Frontal cortex (tissue), 4 donors: Measurements from ENCODE around the gene STBD1. TPM values are rescaled to one million over a fixed set of nuclear protein-coding genes. Genes with fewer than 3 reads are reported as not detected.
"Not testable (repeated sequence)": the region's sequence is repeated elsewhere in the genome, so short reads cannot be mapped to it uniquely, and the experiment has no call there.

Experiments used
- DNase-seq, 2 donors: peaks; one replicate each; pipeline ENCODE4 v3.0.0; 2012; ENCODE audit warnings: low spot score in 2 of 2
- FAIRE-seq: peaks from 2 replicates; lab custom pipeline; 2012; peaks lifted over from hg19 to GRCh38; lab: Jason Lieb, UNC
- small RNA-seq: library from RNA; depleted of rRNA; stranded (forward); fragments of <200 nt; gene quantifications from one replicate; pipeline ENCODE3, GENCODE V24; 2014
- total RNA-seq: library from RNA; depleted of rRNA; stranded (reverse); fragments of >200 nt; gene quantifications from one replicate; pipeline ENCODE4 v1.2.3, GENCODE V29; 2014
- donor health status: control.
- donor health status: control.
- donor health status: control.

Gene STBD1
- total RNA-seq, 1 donor from 2014 or later, result 0.41 TPM

- FAIRE-seq, result no peak
- DNase-seq, result no peak
Measured at GRCh38 chr4:76313547-76313946, 7.0 kb downstream of the STBD1 start.

GRCh38 chr4:76315267-76315918, 8.9 kb downstream of the STBD1 start:
- FAIRE-seq (no peak), DNase-seq (no peak)

GRCh38 chr4:76316131-76316530, 9.6 kb downstream of the STBD1 start:
- DNase-seq, result no peak
- no peak for FAIRE-seq

- DNase-seq, result no peak
- no peak for FAIRE-seq
Measured at GRCh38 chr4:76322236-76322635, 15.7 kb downstream of the STBD1 start.

- DNase-seq (no peak), FAIRE-seq (peak; percentile 51)
Measured at GRCh38 chr4:76325072-76325471, 18.5 kb downstream of the STBD1 start.

- FAIRE-seq, result no peak
- DNase-seq, result no peak
Measured at GRCh38 chr4:76326515-76326914, 20.0 kb downstream of the STBD1 start.

GRCh38 chr4:76334885-76335284, 28.4 kb downstream of the STBD1 start:
- DNase-seq (no peak), FAIRE-seq (no peak)

GRCh38 chr4:76339364-76339763, 32.8 kb downstream of the STBD1 start:
- no peak for DNase-seq
- no peak for FAIRE-seq

GRCh38 chr4:76341063-76341462, 34.5 kb downstream of the STBD1 start:
- FAIRE-seq (no peak), DNase-seq (peak in 1 of 2 donors; percentile 7)

- FAIRE-seq (no peak), DNase-seq (no peak)
Measured at GRCh38 chr4:76342191-76342590, 35.7 kb downstream of the STBD1 start.

GRCh38 chr4:76342803-76343202, 36.3 kb downstream of the STBD1 start:
- no peak for DNase-seq
- no peak for FAIRE-seq

GRCh38 chr4:76354517-76355473, 48.3 kb downstream of the STBD1 start:
- no peak for FAIRE-seq
- no peak for DNase-seq

- FAIRE-seq, result no peak
Measured at GRCh38 chr4:76357981-76358380, 51.4 kb downstream of the STBD1 start.

GRCh38 chr4:76359881-76360466, 53.4 kb downstream of the STBD1 start:
- not testable (repeated sequence) for DNase-seq, FAIRE-seq

More at GRCh38 chr4:76357981-76358380, 51.4 kb downstream of the STBD1 start:
- DNase-seq, result no peak

Small RNA genes within 50 kb of the gene (small RNA-seq; reads per million reads assigned to genes)
- gene RNU6-1000P, result not detected

Other genes with a start within 250 kb of the STBD1 start
- 2.9 TPM for gene ART3, start 232.0 kb upstream of the STBD1 start, total RNA-seq
- 128 TPM for gene NUP54, start 158.3 kb upstream of the STBD1 start, total RNA-seq
- 263 TPM for gene SCARB2, start 92.9 kb upstream of the STBD1 start, total RNA-seq
- gene FAM47E, start 55.0 kb upstream of the STBD1 start, total RNA-seq, result 4.1 TPM
- gene CCDC158, start 114.4 kb downstream of the STBD1 start, total RNA-seq, result 6.1 TPM
- gene SHROOM3, start 128.5 kb downstream of the STBD1 start, total RNA-seq, result 9.8 TPM